22Rv1 (cell line): ENCODE measurements around the gene CRELD2.

Source experiments
- H3K27ac ChIP-seq: fragments of 450-650 bp; 2 replicates; pipeline ENCODE4 v1.5.1; 2017
- CTCF ChIP-seq: fragments of 450-650 bp; IDR thresholded peaks from 2 replicates; pipeline ENCODE4 v1.5.1; 2017; ENCODE audit warnings: mild to moderate bottlenecking
- ZFX ChIP-seq: fragments of 450-650 bp; IDR thresholded peaks from 2 replicates; pipeline ENCODE4 v1.6.1; 2017; ENCODE audit warnings: antibody characterized with exemption, borderline replicate concordance

Gene CRELD2

GRCh38 chr22:49889071-49889470 is 29.4 kb upstream of the CRELD2 start:
- no peak overlapping the region for H3K27ac ChIP-seq

GRCh38 chr22:49892226-49892899 is 26.1 kb upstream of the CRELD2 start:
- no peak overlapping the region for H3K27ac ChIP-seq
- TF ChIP-seq ZFX = no peak
- TF ChIP-seq CTCF = no peak

More at GRCh38 chr22:49889071-49889470, 29.4 kb upstream of the CRELD2 start:
- TF ChIP-seq CTCF (no peak), ZFX (no peak)

GRCh38 chr22:49893025-49893424 is 25.4 kb upstream of the CRELD2 start:
- H3K27ac ChIP-seq = no peak overlapping the region
- TF ChIP-seq CTCF (no peak), ZFX (no peak)

GRCh38 chr22:49894322-49895054 is 23.9 kb upstream of the CRELD2 start:
- no peak for TF ChIP-seq ZFX
- TF ChIP-seq CTCF = no peak
- no peak overlapping the region for H3K27ac ChIP-seq

GRCh38 chr22:49896201-49896600 is 22.2 kb upstream of the CRELD2 start:
- H3K27ac ChIP-seq = no peak overlapping the region
- TF ChIP-seq CTCF = no peak
- TF ChIP-seq ZFX = no peak

GRCh38 chr22:49897015-49897684 is 21.3 kb upstream of the CRELD2 start:
- TF ChIP-seq ZFX (no peak), CTCF (no peak)
- no peak overlapping the region for H3K27ac ChIP-seq

GRCh38 chr22:49899530-49899929 is 18.9 kb upstream of the CRELD2 start:
- TF ChIP-seq ZFX = no peak

More at GRCh38 chr22:49899530-49899929, 18.9 kb upstream of the CRELD2 start:
- no peak overlapping the region for H3K27ac ChIP-seq
